LHCN-M2 (cell line): ENCODE results near the gene CUTC. TPM values are rescaled to one million over a fixed set of nuclear protein-coding genes. Genes with fewer than 3 reads are reported as not detected.
A peak's percentile ranks its signal among the peaks of the same experiment; 100 is the strongest.

Experiments used
- DNase-seq: peaks from one replicate; pipeline ENCODE4 v3.0.0-alpha.2; 2012; ENCODE audit warnings: low read depth
- total RNA-seq: library from RNA; depleted of rRNA; stranded (reverse); fragments of >200 nt; gene quantifications from 2 replicates; pipeline ENCODE4 v1.2.3, GENCODE V29; 2014; rRNA removed

CUTC gene
- total RNA-seq, 1 experiment from 2014 or later, result 20.6 TPM

DNA sequence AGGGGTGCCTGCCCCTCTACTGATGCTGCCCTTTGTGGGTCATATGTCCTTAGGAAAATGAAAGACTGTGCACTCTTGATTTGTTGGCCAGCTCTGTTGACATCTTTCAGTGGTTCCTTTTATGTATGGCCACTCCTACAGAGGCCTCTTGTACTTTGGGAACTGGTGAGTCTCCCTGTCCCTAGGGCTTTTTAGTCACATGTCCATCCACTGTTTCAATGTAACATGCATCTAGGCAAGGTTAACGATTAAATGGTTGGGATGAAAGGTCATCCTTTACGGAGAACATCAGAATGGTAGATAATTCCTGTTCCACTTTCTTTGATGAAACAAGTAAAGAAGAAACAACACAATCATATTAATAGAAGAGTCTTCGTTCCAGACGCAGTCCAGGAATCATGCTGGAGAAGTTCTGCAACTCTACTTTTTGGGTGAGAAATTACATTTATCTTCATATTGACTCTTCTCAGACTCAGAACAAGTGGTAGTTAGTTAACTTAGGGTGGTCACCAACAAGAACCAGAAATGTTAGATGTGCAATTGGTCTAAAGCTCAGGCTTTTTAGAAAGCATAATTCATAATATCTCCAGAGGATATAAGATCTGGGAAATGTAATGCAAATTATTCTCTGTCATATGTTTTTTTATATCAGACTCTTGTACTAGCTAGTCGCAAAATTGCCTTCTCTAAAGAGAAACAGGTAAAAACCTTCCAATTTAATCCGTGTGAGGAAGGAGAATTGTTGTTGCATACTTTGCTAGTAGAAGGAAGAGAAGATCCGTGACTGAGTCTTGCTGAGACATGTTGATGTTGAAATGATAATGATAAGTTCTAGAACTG, 50.6 kb downstream of the CUTC start, which contains the start of gene ABCC2:
Gene ABCC2 (plus strand): TSS at position 194 of the 840 bp plus-strand sequence. CDS start 205 bp downstream, at position 399.
- peak; percentile 56 for DNase-seq

DNA sequence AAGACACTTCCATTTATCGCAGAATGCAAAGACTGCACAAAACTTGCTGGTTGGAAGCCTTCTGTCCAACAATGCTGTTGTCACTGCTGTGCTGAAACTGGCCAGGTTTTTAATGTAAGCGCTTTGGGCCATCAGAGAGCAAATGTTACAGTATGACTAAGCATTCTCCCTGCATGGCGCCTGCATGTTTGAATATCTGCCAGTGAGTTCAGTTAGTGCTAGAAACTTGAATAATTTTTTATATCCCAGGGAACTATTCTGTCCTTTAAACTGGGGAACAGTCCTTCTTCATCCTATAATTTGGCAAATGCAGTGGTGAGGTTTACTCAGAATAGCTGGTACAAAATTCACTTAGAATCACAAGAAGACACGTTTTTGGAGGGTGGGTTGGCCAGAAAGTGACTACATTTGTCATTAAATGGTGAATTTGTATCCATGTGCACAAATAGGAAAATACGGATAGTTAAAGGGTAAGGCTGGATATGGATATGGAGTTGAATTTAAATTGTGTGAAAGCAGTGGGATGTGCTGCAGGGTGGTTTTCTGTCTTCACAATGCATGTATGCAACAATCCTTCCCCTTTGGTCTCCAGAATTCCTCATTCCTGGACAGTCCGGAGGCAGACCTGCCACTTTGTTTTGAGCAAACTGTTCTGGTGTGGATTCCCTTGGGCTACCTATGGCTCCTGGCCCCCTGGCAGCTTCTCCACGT, 52.1 kb downstream of the CUTC start:
- peak; percentile 80 for DNase-seq

- DNase-seq, result peak; percentile 27
Measured at GRCh38 chr10:99784727-99785441, 52.9 kb downstream of the CUTC start.

DNA sequence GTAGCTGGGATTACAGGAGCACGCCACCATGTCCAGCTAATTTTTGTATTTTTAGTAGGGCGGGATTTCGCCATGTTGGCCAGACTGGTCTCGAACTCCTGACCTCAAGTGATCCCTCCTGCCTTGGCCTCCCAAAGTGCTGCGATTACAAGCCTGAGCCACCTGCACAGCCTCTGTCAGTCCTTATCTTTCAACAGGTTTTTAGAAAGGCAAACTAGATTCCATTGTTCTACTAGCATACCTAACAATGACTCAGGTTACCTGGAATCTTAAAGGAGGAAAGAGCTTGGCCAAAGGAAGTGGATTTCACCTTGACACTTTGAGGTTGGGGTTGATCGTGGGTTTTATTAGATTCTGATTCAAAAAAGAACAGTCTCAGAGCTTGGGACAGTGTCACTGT, 53.6 kb downstream of the CUTC start:
- no peak for DNase-seq

DNA sequence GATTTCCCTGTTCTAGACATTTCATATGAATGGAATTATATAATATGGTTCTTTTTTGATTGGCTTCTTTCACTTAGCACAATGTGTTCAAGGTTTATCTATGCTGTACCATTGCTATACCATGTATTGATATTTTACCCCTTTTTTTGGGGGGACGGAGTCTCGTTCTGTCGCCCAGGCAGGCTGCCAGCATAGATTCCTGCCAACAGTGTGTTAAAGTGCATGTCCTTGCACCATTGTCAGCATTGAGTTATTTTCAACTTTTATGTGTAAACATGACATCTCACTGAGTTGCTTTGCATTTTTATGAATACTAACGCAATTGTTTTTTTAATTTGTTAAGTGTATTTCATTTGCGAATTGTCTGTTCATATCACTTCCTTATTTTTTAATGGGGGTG, 55.3 kb downstream of the CUTC start:
- no peak for DNase-seq

- DNase-seq, result no peak
Measured at GRCh38 chr10:99787782-99788445, 55.9 kb downstream of the CUTC start.

DNA sequence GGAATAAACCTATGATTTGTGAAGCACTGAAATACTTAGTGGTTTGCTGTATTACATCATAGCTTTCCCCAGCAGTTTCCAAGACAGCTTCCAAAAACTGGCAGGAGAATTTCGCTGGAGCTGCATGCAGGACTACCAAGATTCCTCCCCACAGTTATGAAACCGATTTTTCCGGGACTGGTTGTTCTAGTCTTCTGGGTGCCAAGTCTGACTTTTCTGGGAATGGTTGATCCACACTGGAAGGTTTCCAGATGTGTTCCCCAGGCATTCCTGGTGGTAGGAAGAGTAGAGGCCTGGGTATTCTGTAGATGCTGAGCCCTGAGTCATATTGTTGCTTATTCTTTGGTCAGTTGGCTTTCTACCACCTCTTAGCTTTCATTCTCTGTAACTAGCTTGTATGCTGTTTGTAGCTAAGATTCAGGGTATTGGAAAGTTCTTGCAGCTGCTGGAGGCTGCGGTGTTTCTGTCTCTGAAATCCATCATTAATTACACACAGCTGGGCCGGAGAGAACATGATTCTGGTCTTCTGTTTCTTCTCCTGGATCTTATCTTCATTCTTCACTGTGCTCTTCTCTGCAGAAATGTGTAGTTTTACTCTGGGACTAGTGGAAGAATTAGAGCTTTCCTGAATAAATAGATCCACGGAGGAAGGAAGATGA, 56.7 kb downstream of the CUTC start:
- peak; percentile 96 for DNase-seq

- no peak for DNase-seq
Measured at GRCh38 chr10:99791831-99792230, 59.8 kb downstream of the CUTC start.

DNA sequence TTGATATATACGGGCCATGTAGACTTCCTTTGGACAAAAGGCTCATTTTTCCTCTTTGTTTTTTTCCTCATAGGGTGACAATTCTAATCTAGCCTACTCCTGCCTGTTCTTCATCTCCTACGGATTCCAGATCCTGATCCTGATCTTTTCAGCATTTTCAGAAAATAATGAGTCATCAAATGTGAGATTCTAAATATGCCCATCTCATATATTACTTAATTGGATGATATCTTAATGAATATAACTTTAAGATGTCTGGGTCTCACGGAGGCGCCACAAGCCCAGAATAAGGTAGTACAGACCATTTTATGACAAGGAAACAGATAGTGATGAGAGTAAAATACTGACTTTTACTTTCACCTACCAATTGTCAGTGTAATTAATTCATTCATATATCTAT, 61.8 kb downstream of the CUTC start:
- DNase-seq, result no peak

- DNase-seq, result no peak
Measured at GRCh38 chr10:99796928-99797327, 64.9 kb downstream of the CUTC start.

DNA sequence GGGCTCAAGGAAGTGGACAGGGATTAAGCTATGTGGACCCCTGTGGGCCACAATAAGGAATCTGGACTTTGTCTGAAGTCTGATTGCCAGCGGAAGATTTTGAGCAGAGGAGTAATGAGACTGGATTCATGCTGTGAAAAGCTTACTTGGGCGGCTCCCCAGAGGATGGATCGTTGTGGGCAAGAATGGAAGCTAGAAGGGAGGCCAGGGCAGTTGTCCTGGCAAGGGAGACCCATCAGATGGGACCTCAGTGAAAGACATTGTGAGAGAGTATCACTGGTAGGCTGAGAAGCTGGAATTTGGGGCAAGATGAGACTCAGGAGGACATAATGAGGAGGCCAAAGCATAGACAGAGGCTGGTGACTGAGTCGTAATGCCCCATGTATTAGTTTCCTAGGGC, 66.0 kb downstream of the CUTC start:
- no peak for DNase-seq

GRCh38 chr10:99798920-99799319, 66.9 kb downstream of the CUTC start:
- DNase-seq, result no peak

DNA sequence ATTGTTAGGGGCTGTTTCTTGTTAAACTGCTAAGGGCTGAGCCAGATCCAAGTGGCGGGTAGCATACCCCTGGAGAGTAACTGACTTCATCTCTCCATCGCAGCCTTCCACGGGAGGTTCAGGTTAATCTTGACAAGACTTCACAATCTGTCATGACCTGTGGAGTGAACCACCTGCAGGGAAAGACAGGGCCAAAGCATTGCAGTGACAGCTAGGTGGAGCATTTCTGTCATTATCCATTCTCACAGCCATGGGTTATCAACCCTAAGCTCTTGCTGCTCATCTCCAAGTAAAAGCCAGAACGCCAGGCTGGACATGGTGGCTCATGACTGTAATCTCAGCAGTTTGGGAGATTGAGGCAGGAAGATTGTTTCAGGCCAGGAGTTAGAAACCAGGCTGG, 67.6 kb downstream of the CUTC start:
- DNase-seq, result no peak

- no peak for DNase-seq
Measured at GRCh38 chr10:99804471-99804870, 72.4 kb downstream of the CUTC start.

GRCh38 chr10:99805190-99805589, 73.2 kb downstream of the CUTC start:
- no peak for DNase-seq

Other genes starting within 250 kb of the CUTC start
- gene NKX2-3, start 199.3 kb upstream of the CUTC start, total RNA-seq, result 0.19 TPM in 1 of 2 replicates, not detected in the other
- gene SLC25A28, start 111.8 kb upstream of the CUTC start, total RNA-seq, result 15.9 and 16.0 TPM in 2 replicates
- gene ENTPD7, start 72.7 kb upstream of the CUTC start, total RNA-seq, result 7.4 and 8.0 TPM in 2 replicates
- gene COX15, start 107 bp upstream of the CUTC start, total RNA-seq, result 37.7 and 39.0 TPM in 2 replicates
- 0.34 and 0.58 TPM in 2 replicates for gene ABCC2, start 50.4 kb downstream of the CUTC start, total RNA-seq